HG03378 (cell line): ENCODE results near the gene RETREG2.

Experiments
- ATAC-seq: cut with Tn5 transposase; IDR thresholded peaks from one replicate; pipeline ENCODE4 v1.9.1; 2021; ENCODE audit warnings: mild to moderate bottlenecking, moderate library complexity; ENCODE audit not compliant: unreplicated experiment

Gene RETREG2

DNA sequence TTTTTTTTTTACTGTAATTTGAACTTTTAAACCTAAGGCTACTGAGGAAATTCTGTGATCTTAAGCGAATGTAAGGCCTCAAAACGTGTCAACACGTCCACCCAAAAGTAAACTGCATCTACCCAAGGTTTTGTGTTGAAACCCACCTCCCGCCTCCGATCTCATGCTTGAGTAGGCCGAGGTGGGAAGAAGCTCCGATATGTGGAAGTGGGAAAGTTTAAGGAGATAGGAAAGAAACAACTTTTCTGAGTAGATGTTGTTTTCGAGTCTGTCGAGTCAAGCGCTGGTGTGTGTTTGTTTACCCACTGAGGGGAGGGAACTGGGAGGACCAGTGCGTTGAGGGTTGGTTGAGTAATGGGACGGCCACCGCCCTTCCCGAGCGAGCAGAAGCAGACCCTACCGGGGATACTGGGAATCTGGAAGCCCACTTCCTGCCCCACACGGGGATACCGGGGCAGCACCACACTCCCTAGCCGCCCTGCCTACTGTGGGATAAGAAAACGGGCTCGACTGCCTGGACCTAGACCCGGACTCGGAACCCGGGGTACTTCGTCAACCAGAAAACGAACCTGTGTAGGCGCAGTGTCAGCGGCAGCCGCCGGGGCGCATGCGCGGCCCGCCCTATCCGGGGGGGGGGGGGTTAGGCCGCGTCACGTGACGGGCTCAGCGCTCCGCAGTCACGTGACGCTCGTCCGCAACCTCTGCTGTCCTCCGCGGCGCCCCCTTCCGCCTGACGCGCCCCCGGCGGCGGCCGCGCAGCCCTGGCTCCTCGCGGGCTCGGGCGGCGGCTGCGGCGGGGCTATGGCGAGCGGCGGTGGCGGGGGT is at the start of gene RETREG2:
Gene RETREG2 (plus strand): TSS at position 724 of the 825 bp plus-strand sequence. CDS start 78 bp downstream, at position 802.
- peak; percentile 35 for ATAC-seq

DNA sequence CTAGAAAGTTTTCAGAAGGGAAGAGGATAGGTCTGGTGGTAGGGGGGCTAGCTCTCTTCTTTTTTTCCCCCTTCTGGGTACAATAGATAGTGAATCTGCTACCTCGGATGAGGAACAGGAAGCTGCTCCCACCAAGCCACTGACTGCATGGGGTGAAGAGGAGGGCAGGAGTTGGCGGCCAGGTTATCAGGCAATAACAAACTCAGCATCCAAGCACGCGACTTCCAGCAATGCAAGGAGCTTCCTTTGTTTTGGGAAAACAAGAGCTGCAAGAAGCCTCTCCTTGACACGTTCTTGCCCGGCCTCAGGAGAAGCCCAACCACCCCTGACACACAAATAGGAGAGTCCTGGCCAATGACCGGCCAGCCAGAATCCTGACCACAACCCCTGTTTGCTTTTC is 49.7 kb upstream of the RETREG2 start:
- no peak for ATAC-seq

DNA sequence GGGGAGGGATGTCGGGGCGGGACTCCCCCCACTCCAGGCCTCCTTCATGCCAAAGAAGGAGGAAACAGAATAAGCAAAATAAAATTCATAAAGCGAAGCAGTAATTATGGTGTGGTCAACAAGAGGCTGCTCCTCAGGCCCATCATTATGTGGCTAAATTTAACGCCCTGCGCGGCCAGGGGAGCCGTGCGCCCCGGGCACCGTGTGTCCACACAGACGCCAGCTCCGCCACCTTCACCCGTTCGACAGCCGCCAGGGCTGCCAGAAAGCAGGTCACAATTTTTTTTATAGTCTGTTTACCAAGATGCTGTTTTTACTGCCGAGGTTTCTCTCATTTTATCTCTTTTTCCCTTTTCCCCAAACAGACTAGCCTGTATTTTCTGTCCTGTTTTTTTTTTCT is 48.5 kb upstream of the RETREG2 start:
- no peak for ATAC-seq

GRCh38 chr2:219131327-219131726 is 46.7 kb upstream of the RETREG2 start:
- no peak for ATAC-seq

GRCh38 chr2:219131744-219132143 is 46.3 kb upstream of the RETREG2 start:
- no peak for ATAC-seq

- no peak for ATAC-seq
Observed at GRCh38 chr2:219133976-219134375, 44.1 kb upstream of the RETREG2 start.

GRCh38 chr2:219140722-219141121 is 37.4 kb upstream of the RETREG2 start:
- ATAC-seq: no peak

DNA sequence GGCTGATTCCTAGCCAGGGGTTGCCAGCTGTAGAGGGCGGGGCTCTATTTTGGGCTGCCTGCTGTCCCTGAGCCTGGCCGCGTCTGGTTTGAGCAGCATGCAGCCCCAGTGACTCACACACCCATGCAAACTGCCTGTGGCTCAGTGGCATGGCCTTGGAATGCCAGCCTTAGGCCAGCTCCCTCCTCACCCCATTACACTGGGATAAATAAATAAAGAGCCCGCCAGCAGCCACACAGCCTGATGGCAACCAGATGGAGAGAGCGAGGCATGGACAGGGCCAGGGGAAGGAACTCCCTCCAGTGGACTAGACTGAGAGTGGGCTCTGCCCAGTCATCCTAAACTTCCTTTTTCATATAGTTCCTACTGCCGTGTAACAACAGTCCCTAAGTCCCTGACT is 35.7 kb upstream of the RETREG2 start:
- ATAC-seq: no peak

GRCh38 chr2:219149667-219150066 is 28.4 kb upstream of the RETREG2 start:
- no peak for ATAC-seq

GRCh38 chr2:219155054-219155644 is 22.9 kb upstream of the RETREG2 start:
- ATAC-seq: no peak

DNA sequence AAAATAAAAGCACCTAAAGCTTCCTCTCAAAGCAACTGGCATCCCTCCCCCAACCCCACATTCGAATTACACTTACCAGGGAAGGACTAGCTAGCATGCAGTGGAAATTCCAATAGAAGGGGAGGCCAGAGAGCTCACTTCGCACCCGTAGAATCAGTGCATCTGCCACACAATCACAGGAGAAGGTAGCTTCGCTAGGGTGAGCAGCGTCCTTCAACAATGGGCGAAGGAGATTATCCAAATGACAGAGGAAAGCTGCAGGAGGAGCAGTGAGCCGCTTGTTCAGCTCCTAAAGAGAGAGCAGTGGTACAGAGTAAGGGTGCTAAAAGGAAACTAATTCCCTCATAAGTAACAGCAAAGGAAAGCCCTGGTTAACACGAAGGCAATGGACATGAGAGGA is 20.7 kb upstream of the RETREG2 start:
- ATAC-seq: no peak

GRCh38 chr2:219158025-219158424 is 20.1 kb upstream of the RETREG2 start:
- ATAC-seq: no peak

DNA sequence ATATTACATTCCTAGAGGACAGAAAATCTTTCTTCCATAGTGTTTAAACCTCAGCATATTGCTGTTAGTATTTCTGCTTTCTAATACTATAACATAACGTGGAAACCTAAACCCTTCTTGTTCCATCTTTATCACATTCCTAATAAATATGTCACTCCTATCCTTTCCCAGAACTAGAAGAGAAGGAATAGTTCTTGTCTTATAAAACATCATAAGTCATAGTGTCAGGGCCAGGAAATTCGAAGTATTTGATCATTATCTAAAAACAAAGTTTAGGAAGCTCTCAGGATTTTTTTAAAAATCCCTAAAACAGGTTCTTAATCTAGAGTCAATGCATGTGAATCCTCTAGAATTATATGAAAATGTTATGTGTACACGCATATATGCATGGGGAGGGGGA is 19.5 kb upstream of the RETREG2 start:
- ATAC-seq: no peak

GRCh38 chr2:219159771-219160185 is 18.3 kb upstream of the RETREG2 start:
- peak; percentile 1 for ATAC-seq

DNA sequence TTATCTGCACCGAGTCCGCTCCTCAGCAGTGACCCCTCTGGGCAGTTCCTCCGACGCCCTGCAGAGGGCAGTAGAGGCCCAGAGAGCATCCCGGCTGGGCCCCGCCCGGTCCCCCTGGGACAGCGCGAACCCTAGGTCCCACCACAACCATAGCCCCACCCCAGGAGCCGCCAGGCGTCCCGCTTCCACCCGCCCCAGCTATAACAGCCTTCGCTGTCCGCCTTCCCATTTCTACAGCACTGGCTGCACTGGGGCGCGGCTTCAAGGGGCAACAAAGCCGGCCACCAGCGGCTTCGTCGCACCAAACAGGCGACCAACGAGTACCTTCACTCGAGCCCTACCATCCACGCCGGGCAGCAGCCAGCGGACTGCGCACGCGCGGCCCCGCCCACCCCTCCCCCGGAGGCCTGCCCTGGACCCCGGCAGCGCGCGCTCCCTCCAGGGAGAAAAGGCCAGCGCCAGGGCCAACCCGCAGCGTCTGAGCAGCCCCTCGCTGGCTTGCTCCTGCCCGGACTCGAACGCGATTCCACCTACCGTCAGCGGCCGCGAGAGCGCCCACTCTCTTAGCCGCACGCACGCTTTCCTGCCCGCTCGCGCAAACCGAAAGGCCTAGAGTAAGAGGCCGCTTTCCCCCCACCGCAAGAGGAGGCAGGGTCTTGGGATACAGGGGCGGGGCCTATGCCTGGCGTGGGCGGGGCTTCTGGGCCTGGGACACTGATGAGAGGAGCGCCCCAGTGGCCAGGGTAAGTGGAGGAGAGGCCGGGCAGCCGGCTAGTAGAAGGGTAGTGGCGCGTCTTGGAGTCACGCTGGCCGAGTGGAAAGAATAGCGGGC is 17.7 kb upstream of the RETREG2 start, which contains the start of gene NHEJ1:
Gene NHEJ1 (minus strand): TSS at position 630 of the 832 bp plus-strand sequence. CDS start 2,453 bp downstream, outside the sequence.
- peak; percentile 73 for ATAC-seq

DNA sequence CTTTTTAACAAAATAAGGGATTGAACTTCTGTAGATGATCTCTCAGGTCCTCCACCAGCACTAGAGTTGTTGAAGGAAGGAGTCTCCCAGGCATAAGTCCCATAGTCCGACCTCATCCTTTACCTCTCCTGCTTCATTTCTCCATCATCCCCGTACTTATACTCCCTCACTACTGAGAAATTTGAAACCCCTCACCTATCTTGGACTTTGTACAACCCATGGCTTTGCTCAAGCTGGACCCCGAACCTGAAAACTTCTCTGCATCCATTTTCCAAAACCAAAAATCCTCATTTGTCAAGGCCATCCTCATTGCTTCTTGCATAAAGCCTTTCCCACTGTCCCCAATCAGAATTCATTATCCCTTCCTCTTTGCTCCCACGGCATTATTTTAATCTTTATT is 17.0 kb upstream of the RETREG2 start:
- no peak for ATAC-seq

- no peak for ATAC-seq
Observed at GRCh38 chr2:219163156-219163555, 14.9 kb upstream of the RETREG2 start.

GRCh38 chr2:219165058-219165911 is 12.8 kb upstream of the RETREG2 start:
- no peak for ATAC-seq

DNA sequence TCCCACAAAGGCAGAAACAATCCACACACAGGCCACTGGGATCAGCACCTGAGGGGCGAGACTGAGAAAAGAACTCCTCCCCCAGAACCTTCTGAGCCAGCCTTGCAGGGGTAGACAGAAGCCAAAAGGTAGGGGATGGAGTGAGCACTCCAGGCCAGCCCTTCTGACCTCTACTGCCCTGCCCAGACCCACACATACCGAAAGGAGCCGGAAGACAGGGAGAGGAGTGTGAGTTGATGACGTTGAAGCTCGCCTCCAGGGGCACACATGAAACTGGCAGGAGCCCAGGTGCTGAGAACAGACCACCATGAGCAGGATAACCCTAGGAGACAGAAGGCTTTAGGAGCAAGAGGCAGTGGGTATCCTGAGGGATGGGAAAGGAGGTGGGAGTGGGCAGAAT is 10.1 kb upstream of the RETREG2 start:
- ATAC-seq: no peak

DNA sequence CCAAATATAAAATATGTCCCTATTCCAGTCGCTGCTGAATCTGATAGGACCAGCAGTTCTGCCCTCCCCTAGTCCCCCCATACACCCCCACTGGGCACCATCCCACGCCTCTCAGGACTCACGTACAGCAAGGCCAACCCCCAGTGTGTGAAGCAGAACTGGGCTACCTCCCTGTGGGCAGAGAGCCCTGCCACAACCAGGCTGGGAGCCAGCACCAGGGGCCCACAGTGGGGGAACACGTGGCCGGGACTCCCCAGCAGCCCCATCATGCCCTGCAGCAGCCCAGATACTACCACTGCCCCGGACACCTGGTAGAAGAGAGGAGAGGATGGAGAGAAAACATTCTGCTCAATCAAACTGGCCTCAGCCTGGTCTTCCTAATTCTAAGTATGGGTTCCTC is 9.5 kb upstream of the RETREG2 start:
- ATAC-seq: no peak

- ATAC-seq: no peak
Observed at GRCh38 chr2:219168932-219169331, 9.1 kb upstream of the RETREG2 start.
